ENCODE data around the gene VPS13A. TPM values are rescaled to one million over a fixed set of nuclear protein-coding genes. Genes with fewer than 3 reads are reported as not detected.

Gene VPS13A
- total RNA-seq, 1 experiment from 2014 or later: 52.8 TPM

DNA sequence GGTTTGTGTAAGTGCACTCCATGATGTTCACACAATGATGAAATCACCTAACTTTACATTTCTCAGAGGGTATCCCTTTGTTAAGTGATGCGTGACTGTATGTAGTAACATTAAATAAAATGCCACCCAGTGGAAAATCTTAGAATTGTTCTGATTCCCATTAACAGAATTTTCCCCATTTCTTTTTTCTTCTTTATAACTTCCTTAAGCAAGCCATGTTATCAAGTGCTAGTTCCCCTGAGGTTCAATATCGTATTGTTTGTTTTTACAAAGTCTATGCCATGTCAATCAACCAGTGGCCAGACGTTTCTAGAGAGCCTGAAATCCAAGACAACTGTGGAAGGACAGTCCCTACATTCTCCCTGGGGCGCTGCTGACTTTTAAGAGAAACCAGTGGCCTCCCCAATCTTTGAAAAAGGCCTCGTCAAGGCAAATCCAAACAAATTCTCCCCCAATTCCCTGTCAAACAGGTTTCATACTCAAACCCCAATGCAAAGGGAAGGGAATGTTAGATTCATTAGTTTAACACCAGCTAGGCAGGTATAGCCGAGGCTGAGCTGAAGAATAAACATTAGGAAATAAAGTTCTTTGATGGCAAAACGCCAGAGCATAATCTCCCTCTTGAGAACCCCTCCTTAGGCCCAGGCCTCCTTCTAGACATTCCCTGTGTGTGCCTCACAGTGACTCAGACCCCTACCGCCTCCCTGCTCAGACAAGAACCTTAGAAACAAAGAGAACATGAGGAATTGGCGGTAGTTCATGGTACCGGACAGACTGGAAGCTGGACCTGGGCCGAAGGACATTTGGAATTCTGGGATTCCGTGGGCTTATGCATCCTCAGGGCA lies 272.1 kb downstream of the VPS13A start:
- no peak for DNase-seq (ENCODE audit: low read depth, low spot score)
- BruUV-seq (replicated peaks): no TSS peak
- Histone ChIP-seq H3K4me2 (ENCODE audit: low read length) (no peak overlapping the region), H3K9me2 (ENCODE audit: insufficient read depth) (no peaks in the 10 kb centered on the region), H3K4me3 (replicated peaks in 1 of 2; ENCODE audit: low read depth in 1 of 2, low read length in 2 of 2) (no peak overlapping the region), H3K27me3 (ENCODE audit: insufficient read depth, low read length) (no peaks in the 10 kb centered on the region), H4K20me1 (ENCODE audit: insufficient read depth) (no peaks in the 10 kb centered on the region), H2AFZ (ENCODE audit: low read depth, low read length, poor library complexity, severe bottlenecking) (no peak overlapping the region), H3K27ac (ENCODE audit: low read depth, low read length) (no peak overlapping the region), H3K9me3 (ENCODE audit: control insufficient read depth in 1 of 2, insufficient read depth in 1 of 2, low read depth in 1 of 2, low read length in 2 of 2) (no peaks in the 10 kb centered on the region), H3K79me2 (ENCODE audit: insufficient read depth, low read length) (no peaks in the 10 kb centered on the region), H3K4me1 (ENCODE audit: control insufficient read depth in 1 of 2, insufficient read depth in 2 of 2, low read length in 2 of 2) (no peaks in the 10 kb centered on the region), H3K9ac (ENCODE audit: low read length) (no peak overlapping the region), H3K36me3 (ENCODE audit: control insufficient read depth in 1 of 2, insufficient read depth in 2 of 2, low read length in 2 of 2) (no peaks in the 10 kb centered on the region)
- TF ChIP-seq, protein P1, sequence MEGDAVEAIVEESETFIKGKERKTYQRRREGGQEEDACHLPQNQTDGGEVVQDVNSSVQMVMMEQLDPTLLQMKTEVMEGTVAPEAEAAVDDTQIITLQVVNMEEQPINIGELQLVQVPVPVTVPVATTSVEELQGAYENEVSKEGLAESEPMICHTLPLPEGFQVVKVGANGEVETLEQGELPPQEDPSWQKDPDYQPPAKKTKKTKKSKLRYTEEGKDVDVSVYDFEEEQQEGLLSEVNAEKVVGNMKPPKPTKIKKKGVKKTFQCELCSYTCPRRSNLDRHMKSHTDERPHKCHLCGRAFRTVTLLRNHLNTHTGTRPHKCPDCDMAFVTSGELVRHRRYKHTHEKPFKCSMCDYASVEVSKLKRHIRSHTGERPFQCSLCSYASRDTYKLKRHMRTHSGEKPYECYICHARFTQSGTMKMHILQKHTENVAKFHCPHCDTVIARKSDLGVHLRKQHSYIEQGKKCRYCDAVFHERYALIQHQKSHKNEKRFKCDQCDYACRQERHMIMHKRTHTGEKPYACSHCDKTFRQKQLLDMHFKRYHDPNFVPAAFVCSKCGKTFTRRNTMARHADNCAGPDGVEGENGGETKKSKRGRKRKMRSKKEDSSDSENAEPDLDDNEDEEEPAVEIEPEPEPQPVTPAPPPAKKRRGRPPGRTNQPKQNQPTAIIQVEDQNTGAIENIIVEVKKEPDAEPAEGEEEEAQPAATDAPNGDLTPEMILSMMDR (IDR thresholded peaks at IDR 0.05 in 2 of 3, conservative IDR thresholded peaks at IDR 0.05 in 1 of 3; ENCODE audit: borderline replicate concordance in 1 of 3, insufficient read depth in 1 of 3, low read depth in 2 of 3, low read length in 2 of 3): peak in 1 of 3 experiments; percentile 25; a peak in 2 of 6 replicates
- no peak for TF ChIP-seq POLR2AphosphoS5 (IDR thresholded peaks at IDR 0.05; ENCODE audit: low read depth, low read length)
- intact Hi-C loops (cut with micrococcal nuclease): loop anchor here (10.0 kb wide), 1 partner anchor 585 kb away; the partner anchor contains the start of gene GNAQ
- ChIA-PET RAD21 (ENCODE audit: low non-redundant PET in 1 of 2, low total read pairs in 2 of 2, uncharacterized antibody in 2 of 2, unreplicated experiment in 2 of 2) (no interaction called here), CTCF (interaction anchor here (2.5 kb wide), 1 partner anchor 16 kb away, joined by 11 read pairs; no protein-coding TSS in a partner anchor), POLR2A (no interaction called here)
- no peak; the same call in 1 of the 2 replicates for ATAC-seq

DNA sequence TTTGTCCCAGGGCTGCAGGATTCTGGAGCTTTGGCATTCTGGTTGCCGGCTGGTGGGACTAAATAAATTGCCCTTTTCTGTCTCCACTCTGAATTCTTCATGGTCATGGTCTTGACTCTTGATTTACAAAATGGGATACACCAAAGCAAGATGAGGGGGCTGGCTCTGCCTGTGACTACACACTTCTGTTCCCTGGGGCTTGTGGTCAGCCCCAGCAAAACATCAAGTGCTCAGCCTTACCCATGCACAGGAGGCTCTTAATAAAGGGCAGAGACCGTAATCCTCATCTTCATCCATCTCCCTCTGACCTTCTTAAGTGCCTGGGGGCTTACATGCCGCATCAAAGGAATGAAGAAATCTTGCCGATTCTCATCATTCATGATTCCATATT lies 272.7 kb downstream of the VPS13A start:
- Histone ChIP-seq H3K9me3 (ENCODE audit: control insufficient read depth in 1 of 2, insufficient read depth in 1 of 2, low read depth in 1 of 2, low read length in 2 of 2) (no peaks in the 10 kb centered on the region), H3K4me2 (ENCODE audit: low read length) (no peak overlapping the region), H2AFZ (ENCODE audit: low read depth, low read length, poor library complexity, severe bottlenecking) (no peak overlapping the region), H4K20me1 (ENCODE audit: insufficient read depth) (no peaks in the 10 kb centered on the region), H3K79me2 (ENCODE audit: insufficient read depth, low read length) (no peaks in the 10 kb centered on the region), H3K4me1 (ENCODE audit: control insufficient read depth in 1 of 2, insufficient read depth in 2 of 2, low read length in 2 of 2) (peaks cover 0 to 2% of the 10 kb centered on the region in 2 experiments; a peak in 1 of 4 replicates), H3K27ac (ENCODE audit: low read depth, low read length) (no peak overlapping the region), H3K4me3 (replicated peaks in 1 of 2; ENCODE audit: low read depth in 1 of 2, low read length in 2 of 2) (no peak overlapping the region), H3K9me2 (ENCODE audit: insufficient read depth) (no peaks in the 10 kb centered on the region), H3K36me3 (ENCODE audit: control insufficient read depth in 1 of 2, insufficient read depth in 2 of 2, low read length in 2 of 2) (no peaks in the 10 kb centered on the region), H3K9ac (ENCODE audit: low read length) (no peak overlapping the region), H3K27me3 (ENCODE audit: insufficient read depth, low read length) (no peaks in the 10 kb centered on the region)
- TF ChIP-seq POLR2AphosphoS5 (IDR thresholded peaks at IDR 0.05; ENCODE audit: low read depth, low read length): no peak
- DNase-seq (ENCODE audit: low read depth, low spot score) (no peak), ATAC-seq (no peak)
- intact Hi-C loops (cut with micrococcal nuclease): loop anchor here (10.0 kb wide), 1 partner anchor 585 kb away; the partner anchor contains the start of gene GNAQ
- no TSS peak for BruUV-seq (replicated peaks)
- RAD21 ChIA-PET (ENCODE audit: low non-redundant PET in 1 of 2, low total read pairs in 2 of 2, uncharacterized antibody in 2 of 2, unreplicated experiment in 2 of 2): no interaction called here
- POLR2A ChIA-PET: no interaction called here
- CTCF ChIA-PET: interaction anchor here (2.5 kb wide), 1 partner anchor 16 kb away, joined by 11 read pairs; no protein-coding TSS in a partner anchor

Measured in HCT116 (cell line).